Testis (tissue), 2 donors: ENCODE measurements around the gene SERPINA1.

Experiments used
- CTCF ChIP-seq, 3 experiments: fragments of 450-650 bp in 2 of 3; fragments of 200-600 bp in 1 of 3; sonication (generic) in 1 of 3; IDR thresholded peaks; one replicate each; pipeline ENCODE4 v1.5.1; 2016 to 2019; ENCODE audit warnings: antibody characterized with exemption in 3 of 3, mild to moderate bottlenecking in 2 of 3, moderate library complexity in 1 of 3
- POLR2A ChIP-seq: fragments of 450-650 bp; IDR thresholded peaks from one replicate; pipeline ENCODE4 v1.6.1; 2017; ENCODE audit warnings: antibody characterized with exemption, mild to moderate bottlenecking, moderate library complexity

- TF ChIP-seq POLR2A (no peak), CTCF (IDR thresholded peaks at IDR 0.05) (no peak)
These were observed 7.0 kb downstream of the SERPINA1 start for GRCh38 chr14:94381149-94382030.
